HG02970 (cell line): ENCODE measurements around the gene SRRM1.
A peak's percentile ranks its signal among the peaks of the same experiment; 100 is the strongest.
"Not testable (repeated sequence)": the region's sequence is repeated elsewhere in the genome, so short reads cannot be mapped to it uniquely, and the experiment has no call there.

Experiments
- ATAC-seq: cut with Tn5 transposase; IDR thresholded peaks from one replicate; pipeline ENCODE4 v1.9.1; 2021; ENCODE audit warnings: mild to moderate bottlenecking, moderate library complexity, moderate number of reproducible peaks; ENCODE audit not compliant: unreplicated experiment, low FRiP score

The SRRM1 gene

DNA sequence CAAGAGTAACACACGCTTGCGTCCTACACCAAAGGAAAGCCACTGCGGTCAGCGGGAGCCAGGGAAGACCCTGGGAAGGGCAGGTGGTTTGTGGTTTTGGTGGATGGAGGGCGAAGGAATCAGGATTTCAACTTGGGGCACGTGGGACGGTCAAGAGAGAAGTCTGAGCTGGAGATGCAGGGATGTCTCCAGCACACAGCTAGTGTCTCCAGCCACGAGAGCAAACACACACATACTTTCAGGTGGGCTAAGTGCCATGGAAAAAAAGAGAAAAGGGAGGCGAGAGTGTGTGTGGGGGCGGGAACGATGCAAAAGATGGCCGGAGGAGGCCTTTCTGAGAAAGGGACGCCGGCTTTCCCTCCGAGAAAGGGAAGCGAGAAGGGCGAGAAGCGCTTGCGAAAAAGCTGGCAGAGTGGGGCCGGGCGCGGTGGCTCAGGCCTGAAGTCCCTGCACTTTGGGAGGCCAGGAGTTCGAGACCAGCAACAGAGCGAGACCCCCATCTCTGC lies 1.4 kb upstream of the SRRM1 start:
- ATAC-seq = no peak

DNA sequence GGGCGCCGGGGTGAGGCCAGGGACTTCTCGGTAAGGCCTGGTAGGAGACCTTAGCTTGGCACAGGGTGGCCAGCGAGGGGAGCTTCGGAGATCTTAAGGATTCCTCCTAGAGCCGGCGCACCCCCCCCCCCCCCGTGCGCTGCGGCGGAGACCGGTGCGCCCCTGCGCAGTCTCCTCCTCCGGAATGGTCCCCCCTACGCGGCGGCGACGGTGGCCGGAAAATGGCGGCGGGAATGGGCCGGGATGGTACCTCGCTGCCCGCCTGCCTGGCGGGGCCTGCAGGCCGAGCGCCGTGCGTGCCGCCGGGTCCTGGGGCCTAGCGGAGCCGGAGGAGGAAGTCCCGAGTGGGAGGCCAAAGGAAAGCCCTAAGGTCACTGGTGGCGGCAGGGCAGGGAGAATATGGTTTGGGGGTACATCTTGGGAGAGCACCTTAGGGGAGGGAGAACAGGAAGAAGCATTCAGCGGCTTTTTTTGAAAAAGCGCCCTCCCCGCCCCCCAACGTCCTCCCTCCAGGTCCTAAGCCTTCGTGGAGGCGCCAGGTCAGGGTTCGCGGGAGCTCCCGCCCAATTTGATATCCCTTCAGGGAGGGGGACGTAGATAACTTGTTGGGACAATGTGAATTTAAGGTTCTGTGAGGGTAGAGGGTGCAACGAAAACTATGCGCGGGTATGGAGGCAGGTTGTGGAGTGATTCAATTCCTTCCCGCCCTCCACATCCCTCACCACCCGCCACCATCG lies 429 bp downstream of the SRRM1 start:
- peak; percentile 9 for ATAC-seq

DNA sequence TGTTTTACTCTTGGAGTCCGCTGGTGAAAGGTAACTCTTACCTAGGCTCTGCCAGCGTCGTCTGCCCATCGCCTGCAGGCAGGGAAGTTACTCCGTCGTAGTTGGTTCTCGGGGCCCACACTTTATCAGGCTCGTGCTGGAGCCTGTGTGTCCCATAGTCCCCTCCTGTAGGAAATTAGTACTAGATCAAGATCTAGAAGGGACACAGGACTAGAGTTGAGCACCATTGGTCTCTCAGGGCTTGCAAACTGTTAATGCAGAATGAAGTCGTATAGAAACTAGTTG lies 940 bp downstream of the SRRM1 start:
- no peak for ATAC-seq

DNA sequence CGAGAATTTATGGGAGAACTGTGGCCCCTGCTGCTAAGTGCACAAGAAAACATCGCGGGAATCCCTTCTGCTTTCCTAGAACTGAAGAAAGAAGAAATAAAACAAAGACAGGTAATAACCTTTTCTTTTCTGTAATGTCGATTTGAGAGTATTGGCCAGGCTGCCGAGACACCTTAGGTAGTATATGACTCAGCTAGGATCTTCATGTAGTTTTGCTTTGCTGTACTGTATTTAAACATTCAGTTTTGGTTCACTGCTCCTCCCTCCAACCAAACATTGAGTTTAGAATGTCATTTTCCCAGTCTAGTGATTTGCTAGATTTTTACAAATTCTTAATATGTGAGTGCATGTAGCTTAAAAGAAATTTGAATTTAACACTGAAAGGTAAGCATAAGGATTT lies 5.8 kb downstream of the SRRM1 start:
- ATAC-seq = no peak

DNA sequence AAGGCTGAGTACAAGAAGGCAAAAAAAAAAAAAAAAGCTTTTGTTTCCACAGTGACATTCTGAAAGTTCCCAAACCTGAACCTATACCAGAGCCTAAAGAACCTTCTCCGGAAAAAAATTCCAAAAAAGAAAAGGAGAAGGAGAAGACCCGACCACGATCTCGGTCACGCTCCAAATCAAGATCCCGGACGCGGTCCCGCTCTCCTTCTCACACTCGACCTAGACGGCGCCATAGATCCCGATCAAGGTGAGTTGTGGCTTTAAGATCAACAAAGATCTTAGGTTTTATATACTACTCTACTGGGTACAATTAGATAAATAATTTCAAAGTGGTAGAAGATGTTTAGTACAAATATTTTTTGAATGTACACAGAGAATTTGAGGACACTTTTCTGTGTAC lies 9.3 kb downstream of the SRRM1 start:
- ATAC-seq = no peak

DNA sequence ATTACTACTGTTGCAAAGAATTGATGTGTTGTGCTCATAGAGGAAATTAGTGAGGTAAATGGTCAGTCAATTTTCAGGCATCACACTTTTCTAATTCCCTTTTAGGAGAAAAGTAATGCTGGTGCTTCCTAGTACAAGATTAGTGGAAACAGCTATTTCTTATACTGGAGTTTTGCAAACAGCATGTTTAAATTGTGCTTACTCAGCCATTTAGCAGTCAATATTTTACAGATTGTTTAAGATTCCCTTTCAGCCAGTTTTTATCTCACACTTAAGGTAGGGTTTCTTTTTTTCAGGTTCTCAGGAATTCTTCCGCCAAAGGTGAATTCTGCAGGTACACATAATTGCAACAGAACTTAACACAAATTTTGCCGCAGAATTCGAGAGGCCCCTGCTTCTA lies 10.9 kb downstream of the SRRM1 start:
- ATAC-seq = no peak

DNA sequence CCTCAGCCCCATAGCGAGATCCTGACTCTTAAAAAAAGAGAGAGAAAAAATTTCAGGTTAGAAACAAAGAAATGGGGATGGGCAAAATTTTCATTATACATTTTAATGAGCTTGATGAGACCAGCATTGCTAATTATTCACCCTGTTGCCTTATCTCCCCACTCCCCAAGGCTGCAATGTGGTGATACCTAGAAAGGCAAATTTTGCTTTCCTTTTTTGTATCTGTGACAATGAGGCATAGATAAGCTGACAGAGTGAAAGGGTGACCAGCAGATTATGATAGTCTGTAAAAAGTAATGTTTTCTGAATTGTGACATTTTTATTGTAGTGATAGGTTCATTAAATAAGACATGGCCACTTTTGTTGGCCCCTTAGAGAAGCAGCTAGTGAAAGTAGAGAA lies 12.9 kb downstream of the SRRM1 start:
- ATAC-seq = no peak

DNA sequence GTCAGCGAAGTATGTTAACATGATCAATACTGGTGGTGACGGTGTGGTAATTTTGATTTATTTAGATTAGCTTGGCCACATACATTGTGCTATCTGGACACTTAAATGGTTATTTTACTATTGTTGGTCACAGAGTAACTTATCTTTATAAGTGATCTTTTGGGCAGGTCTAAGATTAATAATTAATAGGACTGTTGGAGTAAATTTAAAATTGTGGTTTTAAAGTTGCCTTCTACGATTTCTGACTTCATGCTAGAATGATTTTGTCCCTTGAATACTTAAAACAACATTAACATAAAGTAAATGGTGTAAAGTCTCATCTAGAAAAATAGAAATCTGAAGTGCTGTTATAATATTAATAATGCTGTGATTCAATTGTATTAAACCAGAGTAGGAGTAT lies 14.7 kb downstream of the SRRM1 start:
- ATAC-seq = no peak

DNA sequence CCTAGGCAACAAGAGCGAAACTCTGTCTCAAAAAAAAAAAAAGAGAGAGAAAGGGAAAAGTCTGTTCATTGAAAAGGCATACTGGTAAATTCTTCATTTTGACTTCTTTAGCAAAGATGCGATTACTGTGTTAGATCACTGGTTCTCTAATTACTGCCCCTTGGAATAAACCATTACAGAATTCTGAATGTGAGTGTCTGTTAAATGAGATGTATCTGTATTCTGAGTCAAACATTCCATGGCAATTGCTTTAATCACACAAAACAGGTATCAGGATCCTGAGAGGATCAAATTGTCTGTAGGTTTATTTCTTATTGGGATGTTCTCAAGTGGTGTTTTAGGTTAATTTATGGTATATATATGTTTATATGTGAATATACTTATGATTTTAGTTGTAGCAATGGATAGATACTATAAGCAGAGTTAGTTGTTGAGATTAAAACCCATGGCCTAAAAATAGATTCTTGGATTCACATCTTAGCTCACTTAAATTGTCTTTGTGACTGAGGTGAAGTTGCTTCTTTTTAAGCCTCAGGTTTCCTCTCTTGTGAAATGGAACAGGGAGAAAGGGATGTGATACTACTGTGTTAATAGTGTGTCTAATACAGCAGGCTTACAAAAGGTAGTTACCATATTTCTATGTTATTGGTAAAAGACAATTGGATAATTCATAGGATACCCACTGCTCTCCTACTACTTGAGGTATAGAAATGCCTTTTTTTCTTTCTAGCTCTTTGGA lies 16.2 kb downstream of the SRRM1 start:
- no peak for ATAC-seq

DNA sequence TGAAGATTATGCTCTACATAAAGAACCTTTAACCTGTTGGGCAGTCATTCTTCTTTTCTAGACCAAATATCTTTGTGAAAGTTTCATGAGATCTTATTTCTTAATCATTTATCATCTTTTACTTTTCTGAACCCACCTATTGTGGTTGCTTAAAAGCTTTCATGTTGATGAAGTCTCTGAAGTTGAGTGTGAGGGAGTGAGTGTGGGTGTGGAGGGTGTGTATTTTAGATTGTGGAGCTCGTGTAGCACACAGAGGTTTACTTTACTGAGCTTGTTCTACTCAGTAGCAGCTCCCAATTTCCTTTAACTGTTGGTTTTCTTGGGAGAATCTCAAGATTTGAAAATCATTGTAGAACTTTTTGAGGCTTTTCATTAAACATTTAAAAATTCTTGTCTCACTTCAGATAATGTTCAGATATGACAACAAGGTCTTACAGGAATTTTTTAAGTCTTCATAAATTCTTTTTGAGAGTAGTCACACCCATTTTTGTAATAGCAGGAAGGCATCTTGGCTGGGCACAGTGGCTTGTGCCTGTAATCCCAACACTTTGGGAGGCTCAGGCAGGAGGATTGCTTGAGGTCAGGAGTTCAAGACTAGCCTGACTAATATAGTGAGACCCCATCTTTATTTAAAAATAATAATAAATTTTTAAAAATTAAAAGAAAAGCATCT lies 17.0 kb downstream of the SRRM1 start:
- ATAC-seq = no peak

DNA sequence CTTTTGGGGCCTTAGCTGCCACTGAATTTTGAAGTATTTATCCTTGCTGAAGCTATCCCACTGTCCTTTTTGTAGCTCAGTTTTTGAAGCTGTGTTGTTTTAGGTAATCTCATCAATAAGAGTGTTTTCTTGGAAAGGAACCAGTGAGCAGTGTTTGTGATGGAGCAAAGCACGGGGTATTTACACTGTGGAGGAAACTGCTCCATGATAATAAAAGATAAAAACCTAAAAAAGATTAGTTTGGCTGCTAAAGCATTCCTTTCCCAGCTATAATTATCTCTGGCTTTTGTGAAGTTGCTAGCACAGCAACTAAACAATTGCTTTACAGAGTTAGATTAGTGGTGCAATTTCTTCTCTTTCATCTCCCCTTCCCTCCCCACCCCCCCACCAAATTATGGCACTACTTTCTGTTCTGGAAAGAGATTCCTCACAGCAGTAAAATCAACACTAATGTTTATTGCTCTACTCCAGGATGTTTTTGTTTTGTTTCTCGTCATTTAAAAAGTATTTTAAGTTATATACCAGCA lies 21.5 kb downstream of the SRRM1 start:
- ATAC-seq = no peak

DNA sequence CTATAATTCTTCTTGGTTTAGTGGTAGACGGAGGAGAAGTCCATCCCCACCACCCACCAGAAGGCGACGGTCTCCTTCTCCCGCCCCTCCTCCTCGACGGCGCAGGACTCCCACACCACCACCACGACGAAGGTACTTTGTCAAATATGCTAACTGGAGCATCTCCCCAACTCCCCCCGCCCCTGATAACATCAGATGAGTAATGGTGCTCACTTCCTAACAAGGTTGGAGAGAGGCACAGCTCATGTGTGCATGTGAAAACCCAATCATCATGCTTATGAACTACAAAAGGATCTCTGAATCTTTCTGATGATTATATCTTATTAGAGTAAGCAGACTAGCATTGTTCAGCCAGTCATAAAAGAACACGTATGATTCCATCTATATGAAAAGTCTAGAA lies 23.7 kb downstream of the SRRM1 start:
- ATAC-seq = no peak

DNA sequence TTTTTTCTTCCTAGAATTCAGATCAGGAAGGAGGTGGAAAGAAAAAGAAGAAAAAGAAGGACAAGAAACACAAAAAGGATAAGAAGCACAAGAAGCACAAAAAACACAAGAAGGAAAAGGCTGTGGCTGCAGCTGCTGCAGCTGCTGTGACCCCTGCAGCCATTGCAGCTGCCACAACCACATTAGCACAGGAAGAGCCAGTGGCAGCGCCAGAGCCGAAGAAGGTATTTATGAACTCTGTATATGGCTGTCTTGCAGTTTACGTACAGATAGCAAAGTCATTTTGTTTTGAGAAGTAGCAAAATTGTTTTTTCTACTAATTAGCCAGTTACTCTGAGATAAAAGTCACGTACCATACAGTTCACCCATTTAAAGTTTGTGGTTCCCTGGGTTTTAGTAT lies 28.3 kb downstream of the SRRM1 start:
- ATAC-seq = not testable (repeated sequence)

DNA sequence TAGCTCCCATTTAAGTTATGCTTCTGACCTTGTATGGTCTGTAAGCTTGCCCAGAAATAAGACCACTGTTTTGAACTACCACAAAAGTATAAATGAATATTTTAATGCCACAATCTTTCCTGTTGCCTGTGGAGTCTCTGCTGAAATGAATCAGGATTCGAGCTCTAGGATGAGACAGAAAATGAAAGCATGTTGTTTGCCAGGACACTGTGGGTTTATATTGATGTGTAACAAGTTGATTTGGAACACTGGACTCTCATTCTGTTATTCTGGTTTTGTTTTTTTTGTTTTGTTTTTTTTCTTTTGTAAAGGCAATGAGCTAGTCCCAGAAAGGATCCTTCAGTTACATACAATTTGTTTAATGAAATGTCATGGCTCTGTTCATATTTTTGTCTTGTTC lies 29.6 kb downstream of the SRRM1 start:
- not testable (repeated sequence) for ATAC-seq

DNA sequence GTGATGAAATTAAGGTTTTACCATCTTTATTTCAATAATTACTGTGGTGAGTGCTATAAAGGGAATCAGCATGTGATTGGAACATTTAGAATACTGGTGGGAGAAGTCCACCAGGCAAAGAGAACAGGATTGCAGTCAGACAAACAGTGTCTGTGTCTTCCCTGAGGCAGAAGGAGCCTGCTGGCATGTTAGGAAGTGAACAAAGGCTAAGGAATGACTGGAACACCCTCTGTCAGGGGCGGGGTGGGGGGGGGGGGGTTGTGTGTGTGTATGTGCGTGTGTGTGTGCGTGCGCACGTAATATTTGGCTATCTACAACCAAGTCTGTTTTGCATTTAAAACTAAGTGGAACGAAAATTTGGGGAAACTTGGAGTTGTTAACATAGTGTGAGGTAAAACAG lies 30.2 kb downstream of the SRRM1 start:
- no peak for ATAC-seq

DNA sequence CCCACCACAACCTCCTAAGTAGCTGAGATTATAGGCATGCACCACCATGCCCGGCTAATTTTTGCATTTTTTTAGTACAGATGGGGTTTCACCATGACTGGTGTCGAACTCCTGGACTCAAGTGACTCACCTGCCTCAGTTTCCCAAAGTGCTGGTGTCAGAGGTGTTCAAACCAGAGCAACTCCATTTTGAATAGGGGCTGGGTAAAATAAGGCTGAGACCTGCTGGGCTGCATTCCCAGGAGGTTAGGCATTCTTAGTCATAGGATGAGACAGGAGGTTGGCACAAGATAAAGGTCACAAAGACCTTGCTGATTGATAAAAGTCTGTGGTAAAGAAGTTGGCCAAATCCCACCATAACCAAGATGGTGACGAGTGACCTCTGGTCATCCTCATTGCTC lies 35.3 kb downstream of the SRRM1 start:
- ATAC-seq = not testable (repeated sequence)

DNA sequence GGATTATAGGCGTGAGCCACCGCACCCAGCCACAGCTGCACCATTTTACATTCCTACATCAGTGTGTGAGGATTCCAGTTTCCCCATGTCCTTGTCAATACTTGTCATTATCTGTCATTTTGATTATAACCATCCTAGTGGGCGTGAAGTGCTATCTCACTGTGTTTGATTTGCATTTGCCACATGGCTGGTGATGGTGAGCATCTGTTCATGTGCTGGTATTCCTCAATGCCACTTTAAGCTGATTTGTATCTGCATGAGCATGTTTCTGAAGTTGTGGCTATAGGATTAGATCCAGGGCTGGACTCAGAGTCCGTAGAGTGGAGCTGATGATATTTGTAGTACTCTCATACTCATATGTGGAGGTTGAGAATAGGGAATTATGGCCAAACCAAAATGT lies 36.6 kb downstream of the SRRM1 start:
- ATAC-seq = no peak

DNA sequence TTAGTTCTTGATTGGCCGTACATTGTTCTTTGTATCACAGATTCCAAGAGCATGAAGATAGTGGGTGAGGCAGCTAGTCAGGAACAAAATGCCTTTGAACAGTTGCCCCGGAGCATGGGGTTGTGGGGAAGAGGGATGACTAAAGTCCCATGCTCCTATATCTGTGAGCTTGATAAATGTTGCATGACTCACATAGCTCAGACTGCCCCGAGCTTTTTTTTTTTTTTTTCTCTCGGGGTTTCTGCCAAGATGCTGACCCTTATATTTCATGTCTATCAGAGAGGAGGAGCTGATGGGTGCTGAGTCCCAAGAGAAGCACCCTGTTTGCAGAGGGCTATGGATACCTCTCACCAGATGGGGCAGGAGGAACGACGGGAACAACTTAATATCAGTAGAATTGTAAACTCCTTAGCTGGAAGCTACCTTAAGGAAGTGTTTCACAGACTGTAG lies 40.6 kb downstream of the SRRM1 start:
- ATAC-seq = no peak

DNA sequence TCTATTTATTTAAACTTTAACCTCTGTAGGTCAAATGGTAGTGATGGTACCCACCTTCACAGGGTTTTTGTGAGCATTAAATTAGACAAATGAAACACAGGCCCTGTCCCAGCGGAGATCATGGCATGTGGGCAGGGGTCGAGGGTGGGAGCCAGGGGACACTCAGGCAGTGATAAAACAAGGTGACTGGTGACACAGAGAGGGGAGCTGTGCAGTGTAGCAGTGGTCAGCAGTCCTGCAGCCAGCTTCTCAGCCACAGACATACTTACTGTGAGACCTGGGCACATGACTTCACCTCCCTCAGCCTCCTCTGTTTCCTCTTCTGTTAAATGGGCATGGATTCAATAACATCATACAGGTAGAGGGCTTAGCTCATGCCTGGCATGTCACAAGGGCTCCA lies 44.9 kb downstream of the SRRM1 start:
- no peak for ATAC-seq

DNA sequence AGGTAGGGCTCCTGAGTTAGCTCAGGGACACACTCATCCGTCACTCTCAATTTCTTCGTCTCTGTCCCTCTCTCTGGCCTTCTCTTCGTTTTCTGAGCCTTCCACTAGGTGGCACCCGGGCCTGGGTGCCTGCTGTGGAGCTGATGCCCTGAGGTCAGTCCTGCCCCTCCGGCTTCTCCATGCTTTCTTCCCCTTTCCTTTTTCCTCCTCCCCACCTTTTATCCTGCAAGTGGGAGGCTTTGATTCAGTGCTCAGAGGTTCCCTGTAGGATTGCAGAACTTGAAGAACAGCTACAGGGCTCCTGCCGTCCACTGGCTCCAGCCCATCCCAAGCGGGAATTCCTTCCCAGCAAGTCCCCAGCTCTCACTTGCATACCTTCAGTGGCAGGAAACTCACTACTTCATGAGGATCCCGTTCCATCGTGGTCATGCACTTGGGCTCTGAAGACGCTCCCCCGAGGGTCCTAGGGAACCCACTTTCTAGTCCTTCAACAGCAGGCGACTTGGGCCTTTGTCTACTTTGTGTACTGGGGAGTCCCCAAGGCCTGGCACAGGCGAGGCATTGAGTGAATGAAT lies 45.6 kb downstream of the SRRM1 start:
- no peak for ATAC-seq

DNA sequence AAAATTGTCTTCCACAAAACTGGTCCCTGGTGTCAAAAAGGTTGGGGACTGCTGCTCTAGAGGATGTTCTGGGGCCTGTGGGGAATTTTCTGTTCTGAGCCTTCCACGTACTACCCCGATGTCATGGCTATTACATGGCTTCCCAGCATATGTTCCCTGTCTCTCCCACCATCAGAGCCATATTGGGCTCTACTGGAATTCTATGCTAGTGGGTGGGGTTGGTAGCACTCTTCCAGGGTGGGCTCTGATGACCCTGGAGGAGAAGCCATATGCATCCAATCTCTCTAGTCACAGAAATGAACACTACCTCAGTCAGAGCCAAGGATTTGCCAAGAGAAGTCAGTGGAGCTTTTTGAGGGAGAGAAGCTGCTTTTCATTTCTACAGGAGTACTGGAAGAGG lies 47.9 kb downstream of the SRRM1 start:
- no peak for ATAC-seq
